NCI-H774 (cell line): Measurements from ENCODE around the gene WDR5B.

Source experiments
- DNase-seq: peaks from one replicate; lab custom pipeline; 2025; lab: John Stamatoyannopoulos, UW

WDR5B gene

GRCh38 chr3:122409446-122409845, 6.4 kb downstream of the WDR5B start:
- DNase-seq, result no peak

GRCh38 chr3:122407946-122408345, 7.9 kb downstream of the WDR5B start:
- no peak for DNase-seq

- DNase-seq, result no peak
Measured at GRCh38 chr3:122406198-122406597, 9.7 kb downstream of the WDR5B start.

- no peak for DNase-seq
Measured at GRCh38 chr3:122405015-122405414, 10.8 kb downstream of the WDR5B start.

- no peak for DNase-seq
Measured at GRCh38 chr3:122403489-122403888, 12.4 kb downstream of the WDR5B start.

DNA sequence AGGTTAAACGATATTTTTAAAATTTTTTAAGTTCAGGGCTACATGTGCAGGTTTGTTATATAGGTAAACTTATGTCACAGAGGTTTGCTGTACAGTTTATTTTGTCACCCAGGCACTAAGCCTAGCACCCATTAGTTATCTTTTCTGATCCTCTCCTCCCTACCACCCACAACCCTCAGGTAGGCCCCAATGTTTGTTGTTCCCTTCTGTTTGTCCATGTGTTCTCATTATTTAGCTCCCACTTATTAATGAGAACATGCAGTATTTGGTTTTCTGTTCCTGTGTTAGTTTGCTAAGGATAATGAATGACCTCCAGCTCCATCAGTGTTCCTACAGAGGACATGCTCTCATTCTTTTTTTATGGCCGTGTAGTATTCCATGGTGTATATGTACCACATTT, 16.9 kb downstream of the WDR5B start:
- DNase-seq, result no peak

DNA sequence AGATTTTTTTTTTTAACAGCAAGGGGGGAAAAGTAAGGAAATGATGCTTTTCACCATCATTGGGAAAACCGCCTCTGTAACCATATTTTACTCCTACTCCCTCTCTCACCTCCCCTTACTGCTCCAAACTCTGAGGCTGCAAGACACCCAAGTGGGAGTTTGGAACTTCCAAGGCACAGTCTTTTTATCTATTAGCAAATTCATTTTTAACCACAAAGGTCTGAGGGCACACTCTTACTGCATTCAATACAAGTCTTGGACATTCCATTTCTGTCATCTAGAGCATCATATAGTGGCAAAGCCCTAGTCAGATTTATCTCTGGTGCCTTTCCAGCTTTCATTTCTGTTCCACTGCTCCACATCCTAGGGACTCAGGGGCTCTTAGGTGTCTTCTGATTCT, 18.7 kb downstream of the WDR5B start:
- DNase-seq, result no peak

- DNase-seq, result no peak
Measured at GRCh38 chr3:122396511-122396910, 19.4 kb downstream of the WDR5B start.

DNA sequence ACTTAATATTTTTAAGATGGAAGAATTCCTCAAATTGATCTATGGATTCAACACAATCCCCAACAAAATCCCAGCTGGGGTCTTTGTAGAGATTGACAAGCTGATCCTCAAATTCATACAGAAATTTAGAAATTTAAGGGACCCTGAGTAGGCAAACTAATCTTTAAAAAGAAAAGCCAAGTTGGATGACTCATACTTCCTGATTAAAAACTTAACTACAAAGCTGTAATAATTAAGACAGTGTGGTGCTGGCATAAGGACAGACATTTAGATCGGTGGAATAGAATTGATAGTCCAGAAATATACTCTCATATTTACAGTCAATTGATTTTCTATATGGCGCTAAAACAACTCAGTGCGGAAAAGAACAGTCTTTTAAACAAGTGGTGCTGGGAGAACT, 20.3 kb downstream of the WDR5B start:
- no peak for DNase-seq

DNA sequence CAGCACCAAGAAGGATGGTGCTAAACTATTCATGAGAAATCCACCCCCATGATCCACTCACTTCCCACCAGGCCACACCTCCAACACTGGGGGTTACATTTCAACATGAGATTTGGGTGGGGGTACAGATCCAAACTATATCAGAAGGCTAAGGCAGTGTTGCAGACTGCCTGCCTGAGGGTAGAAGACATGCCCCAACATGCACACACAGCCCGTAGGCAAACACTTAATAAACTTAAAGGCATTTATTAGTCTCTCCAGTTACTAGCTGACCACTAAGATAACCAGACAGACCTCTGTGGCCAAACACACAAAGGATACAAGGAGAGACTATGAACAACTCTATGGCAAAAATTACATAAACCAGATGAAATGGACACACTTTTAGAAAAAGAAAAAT, 21.7 kb downstream of the WDR5B start:
- no peak for DNase-seq

- DNase-seq, result no peak
Measured at GRCh38 chr3:122392868-122393844, 22.7 kb downstream of the WDR5B start.

GRCh38 chr3:122391681-122392446, 24.0 kb downstream of the WDR5B start:
- DNase-seq, result no peak

DNA sequence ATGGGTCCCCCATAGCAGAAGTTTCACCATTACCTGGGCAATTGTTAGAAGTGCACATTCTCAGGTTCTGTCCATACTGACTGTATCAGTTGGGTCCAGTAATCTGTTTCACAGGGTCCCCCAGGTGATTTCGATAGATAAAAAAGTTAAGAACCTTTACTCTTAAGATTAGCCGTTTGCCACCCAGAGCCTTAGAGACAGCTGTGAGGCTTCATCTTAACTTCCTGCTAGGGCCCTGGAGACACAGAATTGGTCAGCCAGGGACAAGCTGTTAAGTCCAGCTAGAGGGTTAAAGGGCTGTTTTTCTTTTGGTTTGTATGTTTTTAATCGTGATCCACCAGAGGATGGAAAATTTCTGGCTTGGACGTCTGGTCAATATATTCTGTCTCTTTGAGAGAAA, 25.2 kb downstream of the WDR5B start:
- no peak for DNase-seq

DNA sequence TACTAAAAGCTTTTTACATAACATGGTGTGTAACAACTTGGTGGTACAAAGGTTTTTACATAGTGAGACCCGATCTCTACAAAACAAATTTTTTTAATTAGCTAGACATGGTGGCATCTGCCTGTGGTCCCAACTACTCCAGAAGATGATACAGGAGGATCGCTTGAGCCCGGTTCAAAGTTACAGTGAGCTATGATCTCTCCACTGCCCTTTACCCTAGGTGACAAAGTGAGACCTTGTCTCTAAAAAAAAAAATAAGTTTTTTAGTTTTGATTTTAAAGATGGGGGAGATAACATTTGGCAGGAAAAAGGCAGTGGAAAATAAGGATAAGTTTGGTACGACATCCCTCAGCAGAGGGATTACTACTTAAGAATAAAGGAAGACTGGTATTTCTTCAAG, 26.0 kb downstream of the WDR5B start:
- no peak for DNase-seq

DNA sequence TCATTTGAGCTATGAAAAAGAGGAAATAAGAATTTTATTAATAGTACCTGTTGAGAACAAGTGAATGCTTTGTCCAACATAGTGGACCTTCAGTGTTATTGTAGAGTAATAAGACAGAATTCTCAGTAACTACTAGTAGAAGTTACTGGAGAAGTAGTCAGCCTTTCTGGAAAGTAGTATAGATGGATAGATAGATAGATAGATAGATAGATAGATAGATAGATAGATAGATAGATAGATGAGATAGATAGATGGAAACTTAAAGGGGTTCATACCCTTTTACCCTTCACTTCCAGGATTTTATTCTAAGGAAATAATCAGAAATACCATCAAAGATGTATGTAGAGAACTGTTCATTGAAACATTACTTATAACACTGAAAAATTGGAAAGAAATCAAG, 26.7 kb downstream of the WDR5B start:
- DNase-seq, result no peak

DNA sequence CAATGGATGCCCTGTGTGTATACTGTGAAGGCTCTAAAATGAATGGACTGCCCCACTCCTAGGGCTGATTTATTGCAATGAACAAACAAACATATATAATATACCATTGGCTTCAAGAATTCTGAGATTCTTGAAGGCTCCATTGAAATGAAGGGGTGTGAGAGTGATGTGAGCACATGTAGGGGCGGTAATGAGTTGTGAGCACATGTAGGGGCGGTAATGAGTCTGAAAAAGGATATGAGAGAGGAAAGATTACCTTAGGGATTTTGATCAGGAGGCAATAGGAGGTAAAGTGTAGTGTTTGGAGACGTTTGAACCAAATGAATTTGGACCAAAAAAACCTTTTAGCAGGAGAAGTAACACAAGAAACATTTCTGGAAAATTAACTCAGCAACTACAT, 28.2 kb downstream of the WDR5B start:
- DNase-seq, result no peak

- peak; percentile 78 for DNase-seq
Measured at GRCh38 chr3:122383771-122384697, 31.8 kb downstream of the WDR5B start, which contains the start of gene FAM162A. Gene FAM162A, plus strand, starts transcription at chr3:122384182. Its CDS starts 84 bp downstream, at chr3:122384266.

GRCh38 chr3:122382888-122383666, 32.8 kb downstream of the WDR5B start, which contains the start of gene MIX23:
Gene MIX23, minus strand, starts transcription at chr3:122383231. Its CDS starts 7 bp downstream, at chr3:122383224.
- peak; percentile 76 for DNase-seq

DNA sequence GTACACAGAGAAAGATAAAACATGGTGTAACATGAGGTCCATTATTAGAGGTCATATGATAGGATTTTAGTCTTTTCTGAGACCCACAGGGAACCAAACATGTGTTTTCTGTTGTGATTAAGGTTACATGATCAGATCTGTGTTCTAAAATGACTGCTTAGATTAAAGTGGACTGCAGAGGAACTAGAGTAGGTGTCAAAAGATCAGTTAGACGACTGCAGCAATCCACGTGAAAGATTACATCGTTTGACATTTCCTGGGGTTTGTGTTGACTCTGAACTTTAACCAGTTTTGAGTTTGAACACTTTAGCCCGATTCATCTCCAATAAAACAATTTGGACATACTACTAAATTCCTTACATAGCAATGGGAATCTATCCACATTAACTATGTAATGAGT, 37.9 kb downstream of the WDR5B start:
- DNase-seq, result no peak

GRCh38 chr3:122374034-122374433, 41.8 kb downstream of the WDR5B start:
- no peak for DNase-seq

GRCh38 chr3:122366379-122366749, 49.5 kb downstream of the WDR5B start:
- DNase-seq, result no peak
